Parathyroid adenoma (tissue), 2 donors: ENCODE measurements around the gene RUNX3.

Source experiments
- H2AFZ ChIP-seq: fragments of 300-600 bp; sonication (generic); one replicate; pipeline ENCODE4 v1.7.0; 2017; ENCODE audit warnings: antibody characterized with exemption, mild to moderate bottlenecking
- H3K27ac ChIP-seq: fragments of 300-600 bp; sonication (generic); one replicate; pipeline ENCODE4 v1.7.0; 2017
- H3K27me3 ChIP-seq: fragments of 300-600 bp; sonication (generic); one replicate; pipeline ENCODE4 v1.7.0; 2017; ENCODE audit warnings: low read length; ENCODE audit not compliant: control insufficient read depth, insufficient read depth
- H3K36me3 ChIP-seq: fragments of 300-600 bp; sonication (generic); one replicate; pipeline ENCODE4 v1.7.0; 2017; ENCODE audit warnings: low read length; ENCODE audit not compliant: control insufficient read depth, insufficient read depth
- H3K4me1 ChIP-seq: fragments of 300-600 bp; sonication (generic); one replicate; pipeline ENCODE4 v1.7.0; 2017; ENCODE audit warnings: control low read depth
- H3K4me2 ChIP-seq: fragments of 300-600 bp; sonication (generic); one replicate; pipeline ENCODE4 v1.7.0; 2017; ENCODE audit warnings: low read length
- H3K4me3 ChIP-seq: fragments of 300-600 bp; sonication (generic); one replicate; pipeline ENCODE4 v1.7.0; 2017; ENCODE audit warnings: low read depth, low read length
- H3K79me2 ChIP-seq: fragments of 300-600 bp; sonication (generic); one replicate; pipeline ENCODE4 v1.7.0; 2017; ENCODE audit warnings: control low read depth
- H3K9ac ChIP-seq: fragments of 300-600 bp; sonication (generic); one replicate; pipeline ENCODE4 v1.7.0; 2017; ENCODE audit warnings: mild to moderate bottlenecking
- H3K9me3 ChIP-seq: fragments of 300-600 bp; sonication (generic); one replicate; pipeline ENCODE4 v1.7.0; 2017; ENCODE audit warnings: low read length; ENCODE audit not compliant: control insufficient read depth
- CTCF ChIP-seq: fragments of 300-600 bp; sonication (generic); IDR thresholded peaks from one replicate; pipeline ENCODE4 v1.7.0; 2017; ENCODE audit warnings: antibody characterized with exemption, mild to moderate bottlenecking
- donor health status: primary hyperparathyroidism.

Gene RUNX3

GRCh38 chr1:24963943-24964693, 34.0 kb upstream of the RUNX3 start:
- H2AFZ ChIP-seq: no peak overlapping the region
- H3K79me2 ChIP-seq: no peaks in the 10 kb centered on the region
- H3K9ac ChIP-seq: no peak overlapping the region
- H3K4me1 ChIP-seq: no peaks in the 10 kb centered on the region
- no peak overlapping the region for H3K27ac ChIP-seq
- H3K4me2 ChIP-seq: no peak overlapping the region
- TF ChIP-seq CTCF: no peak
- no peaks in the 10 kb centered on the region for H3K27me3 ChIP-seq
- H3K4me3 ChIP-seq: no peak overlapping the region
- H3K9me3 ChIP-seq: no peaks in the 10 kb centered on the region
- H3K36me3 ChIP-seq: no peaks in the 10 kb centered on the region

GRCh38 chr1:24963099-24963872, 33.2 kb upstream of the RUNX3 start:
- Histone ChIP-seq H3K4me2 (no peak overlapping the region), H3K4me3 (no peak overlapping the region), H3K27me3 (no peaks in the 10 kb centered on the region), H2AFZ (no peak overlapping the region), H3K36me3 (no peaks in the 10 kb centered on the region), H3K79me2 (no peaks in the 10 kb centered on the region), H3K9me3 (no peaks in the 10 kb centered on the region), H3K4me1 (no peaks in the 10 kb centered on the region), H3K27ac (no peak overlapping the region), H3K9ac (no peak overlapping the region)
- TF ChIP-seq CTCF: no peak

GRCh38 chr1:24961961-24962861, 32.1 kb upstream of the RUNX3 start:
- Histone ChIP-seq H3K4me1 (no peaks in the 10 kb centered on the region), H3K4me3 (no peak overlapping the region), H3K27me3 (no peaks in the 10 kb centered on the region), H3K27ac (no peak overlapping the region), H3K9ac (no peak overlapping the region), H3K36me3 (no peaks in the 10 kb centered on the region), H3K79me2 (no peaks in the 10 kb centered on the region), H3K4me2 (no peak overlapping the region), H3K9me3 (no peaks in the 10 kb centered on the region), H2AFZ (no peak overlapping the region)
- TF ChIP-seq CTCF: no peak

GRCh38 chr1:24961334-24961733, 31.3 kb upstream of the RUNX3 start:
- H3K4me3 ChIP-seq: no peak overlapping the region
- no peak for TF ChIP-seq CTCF
- H3K9me3 ChIP-seq: no peaks in the 10 kb centered on the region
- H3K36me3 ChIP-seq: no peaks in the 10 kb centered on the region
- no peak overlapping the region for H3K27ac ChIP-seq
- H3K79me2 ChIP-seq: no peaks in the 10 kb centered on the region
- no peaks in the 10 kb centered on the region for H3K27me3 ChIP-seq
- no peak overlapping the region for H3K4me2 ChIP-seq
- no peak overlapping the region for H3K9ac ChIP-seq
- H3K4me1 ChIP-seq: no peaks in the 10 kb centered on the region
- no peak overlapping the region for H2AFZ ChIP-seq
